ENCODE measurements around the gene TLE4.

- no peak for TF ChIP-seq POLR2A (IDR thresholded peaks at IDR 0.05; ENCODE audit: low read length)
- no peak for TF ChIP-seq GATA1 (IDR thresholded peaks at IDR 0.05; ENCODE audit: low read depth, low read length)
Observed at GRCh38 chr9:79673614-79674013, 101.8 kb downstream of the TLE4 start.

Data from erythroblast (primary cell).